Measurements from ENCODE around the gene LHFPL3. TPM values are rescaled to one million over a fixed set of nuclear protein-coding genes. Genes with fewer than 3 reads are reported as not detected.

LHFPL3 gene
- polyA plus RNA-seq, 4 donors: 5.6 to 7.9 (median 7.0) TPM

- DNase-seq (ENCODE audit: low read depth in 4 of 4, low spot score in 3 of 4): no peak
Observed at GRCh38 chr7:104878577-104878976, 550.2 kb downstream of the LHFPL3 start.

DNA sequence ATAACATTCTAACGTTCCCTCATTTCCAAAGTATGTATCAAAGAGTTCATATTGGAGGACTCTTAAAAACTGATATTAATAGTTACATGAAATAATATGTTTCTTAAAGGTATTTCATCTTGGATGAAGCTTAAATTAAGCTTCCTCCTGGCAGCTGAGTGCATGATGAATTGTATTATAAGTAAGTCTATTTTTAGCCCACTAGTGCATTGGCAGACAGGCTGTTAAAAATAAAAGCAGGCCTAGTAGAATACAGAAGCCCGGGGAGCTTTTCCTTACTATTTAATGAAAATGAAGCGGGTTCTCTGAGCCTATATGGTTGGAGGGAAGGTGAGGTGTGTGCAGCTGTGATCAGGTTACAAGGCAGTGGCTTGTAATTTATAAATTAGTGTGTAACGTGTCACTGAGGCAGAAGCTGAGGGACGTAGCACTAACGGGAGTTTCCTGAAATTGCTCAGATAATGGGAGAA, 554.9 kb downstream of the LHFPL3 start:
- no peak for DNase-seq (ENCODE audit: low read depth in 4 of 4, low spot score in 3 of 4)

GRCh38 chr7:104883718-104884452, 555.5 kb downstream of the LHFPL3 start:
- peak; percentile 62 to 72 (median 70) for DNase-seq (ENCODE audit: low read depth in 4 of 4, low spot score in 3 of 4)

DNA sequence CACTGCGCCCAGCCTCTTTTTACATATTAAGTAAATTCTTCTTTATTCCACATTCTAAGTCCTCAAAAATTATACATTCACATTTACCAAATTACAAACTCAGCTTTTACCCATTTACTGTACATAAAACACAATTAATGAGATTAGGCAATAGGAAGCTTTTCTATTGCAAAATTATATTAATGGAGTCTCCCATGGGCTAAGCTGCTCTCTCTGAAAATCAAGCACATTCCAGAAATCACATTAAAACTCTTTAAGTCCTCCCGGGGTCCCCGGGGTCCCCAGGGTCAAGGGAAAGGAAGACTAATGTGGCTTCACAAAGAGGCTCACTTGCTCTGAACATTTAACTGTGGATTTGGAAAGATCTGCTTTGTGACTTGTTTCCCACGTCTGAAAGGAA, 558.2 kb downstream of the LHFPL3 start:
- no peak for DNase-seq (ENCODE audit: low read depth in 4 of 4, low spot score in 3 of 4)

GRCh38 chr7:104890216-104890615, 561.8 kb downstream of the LHFPL3 start:
- no peak for DNase-seq (ENCODE audit: low read depth in 4 of 4, low spot score in 3 of 4)

DNA sequence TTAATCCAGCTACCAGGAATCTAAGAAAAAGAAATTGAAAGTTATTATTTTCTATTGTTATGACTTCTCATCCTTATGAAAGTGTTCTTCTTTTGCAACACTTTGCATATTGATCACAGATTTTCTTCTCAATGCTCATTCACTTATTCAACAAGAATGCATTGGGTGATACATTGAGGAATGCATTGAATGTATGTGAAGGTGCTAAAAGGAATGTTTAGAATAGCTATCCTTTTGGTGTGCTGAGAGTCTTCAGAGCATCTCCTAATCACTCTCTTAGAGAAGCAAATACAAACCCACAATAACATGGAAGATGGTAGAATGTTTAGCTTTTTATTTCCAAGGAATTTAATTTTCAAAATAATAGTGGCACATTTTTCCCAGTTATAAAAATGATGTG, 563.5 kb downstream of the LHFPL3 start:
- DNase-seq (ENCODE audit: low read depth in 4 of 4, low spot score in 3 of 4): no peak

- DNase-seq (ENCODE audit: low read depth in 4 of 4, low spot score in 3 of 4): no peak
Observed at GRCh38 chr7:104894314-104894713, 565.9 kb downstream of the LHFPL3 start.

- DNase-seq (ENCODE audit: low read depth in 4 of 4, low spot score in 3 of 4): no peak
Observed at GRCh38 chr7:104894726-104895521, 566.5 kb downstream of the LHFPL3 start.

DNA sequence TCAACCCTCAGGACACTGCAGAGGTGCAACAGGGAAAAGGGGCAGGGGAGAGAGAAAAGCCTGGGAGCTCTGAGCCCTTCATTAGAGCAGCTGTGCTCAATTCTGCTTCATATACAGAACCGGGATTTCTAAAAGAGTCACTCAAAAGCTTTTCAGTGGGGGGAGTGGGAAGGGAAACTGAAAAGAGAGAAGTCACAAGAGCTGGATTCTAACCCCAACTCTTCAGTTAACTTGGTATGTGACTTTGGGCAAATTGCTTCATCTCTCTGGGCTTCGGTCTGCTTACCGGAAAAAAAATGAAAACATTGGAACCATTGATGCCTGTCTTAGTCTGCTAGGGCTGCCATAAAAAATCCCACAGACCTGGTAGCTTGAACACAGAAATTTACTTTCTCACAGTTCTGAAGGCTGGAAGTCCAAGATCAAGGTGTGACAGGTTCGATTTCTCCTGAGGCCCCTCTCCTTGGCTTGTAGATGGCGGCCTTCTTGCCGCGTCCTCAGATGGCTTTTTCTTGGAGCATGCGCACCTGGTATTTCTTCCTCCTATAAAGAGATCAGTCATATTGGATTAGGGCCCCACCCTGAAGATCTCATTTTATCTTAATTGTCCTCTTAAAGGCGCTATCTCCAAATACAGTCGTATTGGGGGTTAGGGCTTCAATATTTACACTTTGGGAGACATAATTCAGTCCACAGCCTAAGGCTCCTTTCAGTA, 567.3 kb downstream of the LHFPL3 start:
- no peak for DNase-seq (ENCODE audit: low read depth in 4 of 4, low spot score in 3 of 4)

DNA sequence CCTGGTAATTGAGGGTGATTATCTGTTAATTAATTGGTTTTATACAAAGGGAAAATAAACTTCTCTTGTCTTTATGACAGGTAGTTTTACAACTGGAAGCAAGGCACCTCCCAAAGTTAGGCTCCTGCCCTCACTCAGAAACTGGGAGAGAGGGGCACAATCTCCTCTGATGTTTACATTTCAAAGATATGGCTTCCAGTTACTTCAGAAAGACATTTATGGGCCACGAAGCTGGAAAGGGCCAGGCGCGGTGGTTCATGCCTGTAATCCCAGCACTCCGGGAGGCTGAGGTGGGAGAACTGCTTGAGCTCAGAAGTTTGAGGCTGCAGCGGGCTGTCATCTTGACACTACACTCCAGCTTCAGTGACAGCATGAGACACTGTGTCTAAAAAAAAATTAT, 570.0 kb downstream of the LHFPL3 start:
- DNase-seq (ENCODE audit: low read depth in 4 of 4, low spot score in 3 of 4): no peak

DNA sequence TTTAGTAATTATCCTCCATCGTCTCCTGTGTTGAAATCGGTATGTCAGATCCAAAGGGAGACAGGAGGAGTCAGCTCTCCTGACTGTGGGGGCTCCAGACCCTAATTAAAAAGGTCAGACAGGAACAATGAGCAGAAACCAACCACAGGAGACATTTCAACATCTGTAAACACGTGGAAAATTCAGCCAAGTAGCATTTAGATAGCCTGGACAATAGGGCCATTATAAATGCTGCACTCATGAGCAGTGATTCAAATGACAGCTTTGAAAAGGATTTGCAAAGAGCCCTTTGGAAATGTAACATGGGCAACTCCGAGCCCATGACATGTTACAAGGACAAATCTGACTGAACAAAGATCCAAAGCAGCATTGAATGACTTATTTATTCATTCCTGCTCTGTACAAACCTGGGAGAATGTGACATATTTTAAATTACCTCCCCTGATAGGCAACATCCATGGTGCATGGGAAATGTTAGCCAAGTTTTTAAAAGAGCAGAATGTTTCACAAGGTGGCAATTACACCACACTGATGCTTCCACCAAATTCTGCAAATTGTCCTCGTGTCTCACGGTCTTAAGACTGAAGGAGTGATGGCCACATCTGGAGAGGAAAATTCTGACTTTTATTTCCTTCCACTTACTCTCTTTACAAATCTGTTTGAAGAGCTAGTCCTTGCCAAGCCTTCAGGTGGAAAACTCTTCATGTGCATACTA, 572.3 kb downstream of the LHFPL3 start:
- no peak for DNase-seq (ENCODE audit: low read depth in 4 of 4, low spot score in 3 of 4)

GRCh38 chr7:104901240-104901619, 572.8 kb downstream of the LHFPL3 start:
- no peak for DNase-seq (ENCODE audit: low read depth in 4 of 4, low spot score in 3 of 4)

GRCh38 chr7:104902183-104902582, 573.8 kb downstream of the LHFPL3 start:
- DNase-seq (ENCODE audit: low read depth in 4 of 4, low spot score in 3 of 4): no peak

- no peak for DNase-seq (ENCODE audit: low read depth in 4 of 4, low spot score in 3 of 4)
Observed at GRCh38 chr7:104903044-104903443, 574.6 kb downstream of the LHFPL3 start.

- DNase-seq (ENCODE audit: low read depth in 4 of 4, low spot score in 3 of 4): no peak
Observed at GRCh38 chr7:104903846-104904245, 575.4 kb downstream of the LHFPL3 start.

- DNase-seq (ENCODE audit: low read depth in 4 of 4, low spot score in 3 of 4): no peak
Observed at GRCh38 chr7:104906032-104906431, 577.6 kb downstream of the LHFPL3 start.

- no peak for DNase-seq (ENCODE audit: low read depth in 4 of 4, low spot score in 3 of 4)
Observed at GRCh38 chr7:104906556-104906955, 578.2 kb downstream of the LHFPL3 start.

DNA sequence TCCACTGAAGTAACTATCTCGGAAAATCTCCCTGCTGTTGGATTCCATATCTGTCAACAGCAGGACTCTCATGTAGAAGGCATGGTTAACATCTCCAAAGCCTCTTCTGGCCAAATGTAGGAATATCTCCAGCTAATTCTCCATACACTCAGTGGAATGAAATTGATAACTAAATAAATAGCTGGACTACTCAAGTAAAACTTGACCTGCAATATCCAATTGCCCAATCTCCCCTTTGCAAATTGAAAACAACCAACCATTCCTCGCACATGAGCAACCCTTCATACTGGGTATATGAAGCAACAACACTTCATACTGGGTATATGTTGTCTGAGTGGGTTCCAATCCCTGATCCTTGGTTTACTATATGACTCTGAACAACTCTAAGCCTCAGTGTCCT, 580.2 kb downstream of the LHFPL3 start:
- no peak for DNase-seq (ENCODE audit: low read depth in 4 of 4, low spot score in 3 of 4)

GRCh38 chr7:104909096-104909495, 580.7 kb downstream of the LHFPL3 start:
- DNase-seq (ENCODE audit: low read depth in 4 of 4, low spot score in 3 of 4): no peak

DNA sequence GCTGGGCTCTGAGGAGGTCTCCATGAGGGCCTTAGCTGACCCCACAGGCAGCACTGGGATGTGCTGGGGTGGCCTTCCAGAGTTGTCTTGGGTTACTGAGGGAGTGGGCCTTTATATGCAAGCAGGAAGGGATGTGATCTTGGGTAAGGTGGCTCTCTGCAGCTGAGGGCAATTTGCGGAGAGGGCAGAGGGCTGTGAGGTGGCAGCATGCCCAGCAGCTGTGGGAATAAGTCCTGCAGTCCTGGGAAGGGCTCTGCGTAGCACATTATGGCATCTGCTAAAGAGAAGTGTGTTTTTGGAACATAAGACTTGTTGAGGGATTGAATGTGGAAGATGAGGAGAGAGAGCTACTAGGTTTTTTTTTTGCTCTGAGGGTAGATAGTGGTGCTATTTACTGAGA, 586.0 kb downstream of the LHFPL3 start:
- DNase-seq (ENCODE audit: low read depth in 4 of 4, low spot score in 3 of 4): no peak

- DNase-seq (ENCODE audit: low read depth in 4 of 4, low spot score in 3 of 4): no peak
Observed at GRCh38 chr7:104921596-104921995, 593.2 kb downstream of the LHFPL3 start.

Data from right renal pelvis (tissue), 4 donors.